ENCODE measurements around the gene FGD2.

DNA sequence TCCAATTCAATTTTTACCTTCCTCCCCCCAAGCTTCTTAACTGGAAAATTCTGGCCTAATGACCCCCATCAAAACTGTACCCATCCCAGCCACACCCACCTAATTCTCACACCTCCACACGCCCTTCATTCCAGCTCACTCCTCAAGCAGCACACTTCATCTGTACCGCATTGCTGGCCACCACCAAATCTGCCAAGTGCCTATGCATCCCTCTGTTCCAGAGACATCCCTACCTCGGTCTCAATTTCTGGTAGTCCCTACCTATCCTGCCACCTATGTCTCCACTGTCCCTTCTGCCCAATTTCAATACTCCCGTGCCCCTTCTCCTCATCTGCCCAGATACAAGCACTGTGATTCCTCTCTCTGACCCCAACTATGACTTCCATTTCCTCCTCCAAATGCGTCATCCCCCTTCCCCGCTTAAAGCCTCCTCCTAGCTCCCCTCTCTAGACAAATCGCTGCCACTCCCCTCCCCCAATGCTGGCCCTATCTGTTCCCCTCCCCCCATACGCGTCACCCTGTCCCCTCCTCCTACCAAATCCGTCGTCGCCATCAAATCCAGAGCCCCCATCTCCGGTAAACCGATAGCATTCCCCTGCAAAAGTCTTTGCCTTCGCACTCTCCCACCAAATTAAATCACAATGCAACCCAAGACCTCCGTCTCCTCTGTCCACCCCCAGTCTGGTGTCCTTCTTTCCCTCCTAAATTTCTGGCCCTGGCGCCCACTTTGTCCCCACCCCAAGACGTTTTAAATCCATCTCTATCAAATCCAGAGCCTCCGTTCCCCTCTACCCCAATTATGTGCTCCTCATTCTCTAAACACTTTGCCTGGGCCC is 20.7 kb upstream of the FGD2 start:
- TF ChIP-seq YY1 (IDR thresholded peaks at IDR 0.05; ENCODE audit: insufficient read depth, insufficient read length): no peak
- no peak for TF ChIP-seq SUZ12 (IDR thresholded peaks at IDR 0.05; ENCODE audit: extremely low read depth, insufficient read depth, insufficient read length)
- no peak for TF ChIP-seq ZNF274 (IDR thresholded peaks at IDR 0.05; ENCODE audit: low read depth, low read length)

Measured in NT2/D1 (cell line).